KG1 (cell line): ENCODE measurements around the gene INCENP.

Experiments used
- DNase-seq: peaks from one replicate; lab custom pipeline; 2025; lab: John Stamatoyannopoulos, UW

Gene INCENP

DNA sequence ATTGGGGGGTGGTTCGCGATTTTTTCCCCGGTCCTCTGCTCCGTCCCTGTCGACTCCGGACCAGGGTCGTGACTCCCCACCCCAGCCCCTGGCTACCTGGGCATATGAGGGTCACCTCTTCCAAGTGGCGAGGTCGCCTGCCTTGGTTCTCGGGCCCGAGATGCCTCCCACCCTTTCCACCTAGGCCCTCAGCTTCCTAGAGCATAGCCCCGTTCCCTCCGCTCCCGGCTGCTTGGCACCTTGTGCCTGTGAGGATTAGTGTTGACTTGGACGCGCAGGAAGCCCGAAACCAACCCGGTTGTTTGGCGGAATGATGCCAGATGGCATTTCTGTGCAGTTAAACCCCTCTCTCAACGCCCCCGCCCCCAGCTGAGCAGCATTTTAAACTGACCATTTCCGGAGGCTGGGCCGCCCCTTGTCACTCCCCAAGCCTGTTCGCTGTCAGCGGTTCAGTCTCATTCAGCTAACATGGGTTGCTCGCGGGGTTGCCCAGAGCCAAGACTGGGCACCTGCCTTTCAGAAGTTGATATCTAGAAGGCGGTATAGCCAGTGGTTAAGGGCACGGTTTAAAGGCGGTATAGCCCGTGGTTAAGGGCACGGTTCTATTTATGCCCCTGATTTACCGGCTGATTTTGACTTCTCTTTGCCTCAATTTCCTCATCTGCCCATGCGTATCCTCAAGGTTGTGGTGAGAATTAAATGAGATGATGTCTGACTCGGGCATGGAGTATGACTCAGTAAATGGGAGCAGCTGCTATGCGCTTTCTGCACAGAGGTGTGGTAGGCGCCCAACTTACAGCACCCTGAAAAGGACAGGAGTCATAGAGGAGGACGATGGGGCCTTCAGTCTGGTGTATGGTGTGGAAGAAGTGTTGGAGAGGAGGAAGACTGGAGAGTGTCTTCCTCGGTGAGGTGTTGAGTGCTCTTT lies 639 bp downstream of the INCENP start:
- no peak for DNase-seq

DNA sequence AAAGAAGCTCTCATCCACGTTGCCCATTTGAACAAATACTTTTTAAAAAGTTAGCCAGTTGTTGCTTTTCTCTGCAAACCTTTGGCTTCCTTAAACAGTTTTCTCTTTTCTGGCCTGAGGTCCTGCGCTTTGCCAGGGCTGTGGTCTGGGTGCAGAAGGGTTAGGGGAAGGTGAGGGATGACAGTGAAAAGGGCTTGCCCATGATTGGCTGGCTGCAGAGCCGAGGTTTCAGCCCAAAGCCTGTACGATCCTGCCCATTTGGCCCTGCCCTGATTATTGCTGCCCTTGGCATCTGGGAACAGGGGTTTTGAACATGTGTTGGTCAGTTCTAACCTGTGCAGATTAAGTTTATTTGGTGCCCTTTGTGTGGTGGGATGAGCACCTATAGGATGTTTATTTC lies 1.5 kb downstream of the INCENP start:
- DNase-seq: no peak

DNA sequence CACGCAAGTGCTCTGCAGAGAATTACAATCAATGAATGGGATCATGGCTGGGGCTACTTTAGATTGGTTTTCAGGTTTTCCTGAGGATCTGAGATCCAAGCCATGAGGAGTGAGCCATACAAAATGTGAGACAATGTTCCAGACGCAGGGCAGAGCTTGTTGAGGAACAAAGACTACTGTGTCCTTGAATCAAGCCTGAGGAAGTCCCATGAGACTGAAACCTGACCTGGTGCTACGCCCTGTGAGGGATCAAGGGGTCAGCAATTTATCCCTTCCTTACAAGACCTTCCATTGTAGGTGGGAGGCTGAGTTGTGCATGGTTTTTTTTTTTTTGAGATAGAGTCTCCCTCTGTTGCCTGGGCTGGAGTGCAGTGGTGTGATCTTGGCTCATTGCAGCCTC lies 2.1 kb downstream of the INCENP start:
- no peak for DNase-seq

DNA sequence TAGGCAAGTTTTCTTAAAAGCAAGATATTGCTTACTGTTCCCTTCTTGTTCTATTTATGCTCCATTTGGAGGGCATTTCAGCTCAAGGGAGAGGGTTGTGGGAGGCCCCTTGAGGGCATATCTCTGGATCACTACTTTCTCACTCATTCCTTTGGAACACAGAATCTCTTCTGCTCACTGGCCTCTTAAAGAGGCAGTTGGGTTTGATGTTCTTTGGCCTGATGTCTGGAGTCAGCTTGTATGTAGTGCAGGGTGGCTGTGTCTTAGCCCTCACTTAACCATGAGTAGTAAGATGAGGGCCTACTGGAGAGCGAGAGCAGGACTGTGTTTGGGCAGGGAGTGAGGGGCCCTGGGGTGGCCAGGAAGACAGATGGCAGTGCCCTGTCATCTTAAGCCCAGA lies 3.6 kb downstream of the INCENP start:
- no peak for DNase-seq

DNA sequence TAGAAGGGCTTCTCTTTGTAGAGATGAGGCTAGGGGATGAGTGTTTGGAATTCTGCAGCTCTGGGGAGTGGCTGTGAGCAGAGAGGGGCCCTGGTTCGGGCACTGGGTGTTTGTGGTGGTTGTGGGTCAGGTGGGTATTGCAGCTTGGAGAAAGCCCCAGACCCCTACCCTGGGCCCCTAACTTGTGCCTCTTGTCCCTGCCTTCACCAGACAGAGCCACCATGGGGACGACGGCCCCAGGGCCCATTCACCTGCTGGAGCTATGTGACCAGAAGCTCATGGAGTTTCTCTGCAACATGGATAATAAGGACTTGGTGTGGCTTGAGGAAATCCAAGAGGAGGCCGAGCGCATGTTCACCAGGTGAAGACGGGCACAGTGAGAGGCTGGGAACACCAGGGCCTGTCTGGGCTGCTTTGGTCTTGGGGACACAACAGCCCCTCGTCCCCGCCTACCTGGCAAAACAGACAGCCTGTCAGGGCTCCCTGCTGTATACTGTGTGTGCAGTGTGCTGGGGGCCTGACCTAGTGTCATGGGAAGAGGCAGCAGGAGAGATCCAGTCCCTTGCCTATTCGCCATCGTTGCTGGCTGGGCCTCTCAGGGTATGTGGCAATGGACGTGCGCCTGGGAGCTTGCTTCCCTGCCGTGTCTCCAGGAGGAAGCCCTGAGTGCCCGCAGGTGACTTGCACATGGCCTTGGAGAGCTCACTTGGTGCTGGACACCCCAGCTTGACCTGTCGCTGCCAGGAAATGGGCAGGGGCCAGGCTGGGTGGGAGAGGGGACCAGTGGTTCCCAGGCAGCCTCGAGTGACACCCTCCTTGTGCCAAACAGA lies 4.3 kb downstream of the INCENP start:
- DNase-seq: no peak

DNA sequence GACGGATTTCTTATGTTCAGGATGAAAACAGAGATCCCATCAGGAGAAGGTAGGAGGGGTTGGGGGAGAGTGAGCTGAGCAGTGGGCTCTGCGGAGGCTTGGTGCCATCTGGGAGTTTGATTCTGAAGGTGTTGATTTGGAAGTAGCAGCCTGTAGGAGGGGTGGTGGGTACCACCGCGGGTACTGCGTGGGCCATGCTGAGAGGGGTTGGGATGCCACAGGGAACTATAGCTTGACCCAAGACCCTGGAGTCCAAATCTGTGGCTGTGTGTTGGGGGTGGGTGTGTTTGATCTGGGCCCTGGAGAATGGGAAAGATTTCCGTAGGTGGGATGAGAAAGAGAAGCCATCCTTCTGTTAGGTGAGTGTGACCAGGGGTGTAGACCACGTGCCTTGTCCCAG lies 5.0 kb downstream of the INCENP start:
- no peak for DNase-seq

DNA sequence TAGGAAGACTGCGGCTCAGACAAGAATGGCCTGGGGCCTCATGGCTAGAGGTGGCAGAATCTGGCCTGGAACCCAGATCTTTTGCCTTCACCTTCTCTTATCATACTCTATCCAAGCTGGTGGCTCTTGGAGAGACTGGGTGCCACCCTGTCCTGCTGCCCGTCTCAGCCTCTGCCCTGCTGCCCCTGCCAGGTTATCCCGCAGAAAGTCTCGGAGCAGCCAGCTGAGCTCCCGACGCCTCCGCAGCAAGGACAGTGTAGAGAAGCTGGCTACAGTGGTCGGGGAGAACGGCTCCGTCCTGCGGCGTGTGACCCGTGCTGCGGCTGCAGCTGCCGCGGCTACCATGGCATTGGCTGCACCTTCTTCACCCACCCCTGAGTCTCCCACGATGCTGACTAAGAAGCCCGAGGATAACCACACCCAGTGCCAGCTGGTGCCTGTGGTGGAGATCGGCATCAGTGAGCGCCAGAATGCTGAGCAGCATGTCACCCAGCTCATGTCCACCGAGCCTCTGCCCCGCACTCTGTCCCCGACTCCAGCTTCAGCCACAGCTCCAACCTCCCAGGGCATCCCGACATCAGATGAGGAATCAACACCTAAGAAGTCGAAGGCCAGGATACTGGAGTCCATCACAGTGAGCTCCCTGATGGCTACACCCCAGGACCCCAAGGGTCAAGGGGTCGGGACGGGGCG lies 5.9 kb downstream of the INCENP start:
- DNase-seq: no peak

DNA sequence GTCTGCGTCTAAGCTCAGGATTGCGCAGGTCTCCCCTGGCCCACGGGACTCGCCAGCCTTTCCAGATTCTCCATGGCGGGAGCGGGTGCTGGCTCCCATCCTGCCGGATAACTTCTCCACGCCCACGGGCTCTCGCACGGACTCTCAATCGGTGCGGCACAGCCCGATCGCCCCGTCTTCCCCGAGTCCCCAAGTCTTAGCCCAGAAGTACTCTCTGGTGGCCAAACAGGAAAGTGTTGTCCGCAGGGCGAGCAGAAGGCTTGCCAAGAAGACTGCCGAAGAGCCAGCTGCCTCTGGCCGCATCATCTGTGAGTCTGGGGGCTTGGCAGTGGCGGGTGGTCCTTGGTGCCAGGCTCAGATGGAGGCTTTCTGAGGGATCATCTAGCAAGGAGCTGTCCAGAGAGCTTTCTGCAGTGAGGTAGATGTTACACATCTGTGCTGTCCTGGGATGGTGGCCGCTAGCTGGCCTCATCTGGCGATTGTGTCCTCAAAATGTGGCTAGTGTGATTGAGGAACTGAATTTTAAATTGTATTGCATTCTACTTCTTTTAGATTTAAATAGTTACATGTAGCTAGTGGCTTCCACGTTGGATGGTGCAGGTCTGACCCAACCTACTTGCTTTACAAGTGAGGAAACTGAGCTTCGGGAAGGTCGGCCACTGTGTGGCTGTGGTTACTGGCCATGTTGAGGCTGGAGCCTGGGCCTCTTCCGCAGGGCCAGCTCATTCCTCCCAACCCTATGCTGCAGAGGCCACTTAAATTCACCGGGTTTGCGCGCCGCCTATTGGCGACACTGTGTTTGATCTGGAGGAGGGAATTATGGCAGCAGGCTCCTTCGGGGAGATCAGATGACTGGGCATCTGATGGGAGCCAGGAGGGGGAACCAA lies 6.7 kb downstream of the INCENP start:
- no peak for DNase-seq

DNA sequence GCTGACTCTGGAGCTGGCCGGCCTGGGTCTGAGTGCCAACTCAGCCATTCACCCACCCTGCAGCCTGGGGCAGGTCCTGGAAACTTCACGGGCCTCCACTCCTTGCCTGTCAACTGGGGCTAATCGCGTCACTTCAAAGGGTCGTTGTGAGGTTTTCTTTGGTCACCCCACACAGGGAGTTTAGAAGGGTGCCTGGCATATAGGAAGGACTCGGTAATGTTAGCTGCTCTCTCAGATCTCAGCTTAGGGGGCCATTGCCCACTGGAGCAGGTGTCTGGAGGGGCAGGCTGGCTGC lies 7.3 kb downstream of the INCENP start:
- DNase-seq: no peak

DNA sequence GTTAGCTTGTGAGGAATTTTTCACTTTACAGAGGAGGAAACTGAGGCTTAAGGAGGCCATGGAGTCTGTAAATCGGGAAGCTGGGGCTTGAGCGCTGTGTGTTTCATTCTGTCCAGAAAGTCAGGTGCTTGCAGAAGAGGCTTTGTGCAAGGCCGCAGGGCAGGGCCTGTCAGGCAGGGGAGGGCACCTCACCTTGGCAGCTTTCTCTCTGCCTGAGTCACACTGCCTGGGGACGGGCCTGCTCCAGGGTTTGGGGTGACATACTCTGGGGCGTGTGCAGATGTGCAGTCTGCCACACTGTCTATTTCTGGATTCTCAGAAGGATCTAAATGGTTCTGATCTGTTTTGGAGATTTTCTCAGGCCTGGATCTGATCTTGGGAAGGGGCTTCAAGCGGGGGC lies 8.4 kb downstream of the INCENP start:
- DNase-seq: no peak

DNA sequence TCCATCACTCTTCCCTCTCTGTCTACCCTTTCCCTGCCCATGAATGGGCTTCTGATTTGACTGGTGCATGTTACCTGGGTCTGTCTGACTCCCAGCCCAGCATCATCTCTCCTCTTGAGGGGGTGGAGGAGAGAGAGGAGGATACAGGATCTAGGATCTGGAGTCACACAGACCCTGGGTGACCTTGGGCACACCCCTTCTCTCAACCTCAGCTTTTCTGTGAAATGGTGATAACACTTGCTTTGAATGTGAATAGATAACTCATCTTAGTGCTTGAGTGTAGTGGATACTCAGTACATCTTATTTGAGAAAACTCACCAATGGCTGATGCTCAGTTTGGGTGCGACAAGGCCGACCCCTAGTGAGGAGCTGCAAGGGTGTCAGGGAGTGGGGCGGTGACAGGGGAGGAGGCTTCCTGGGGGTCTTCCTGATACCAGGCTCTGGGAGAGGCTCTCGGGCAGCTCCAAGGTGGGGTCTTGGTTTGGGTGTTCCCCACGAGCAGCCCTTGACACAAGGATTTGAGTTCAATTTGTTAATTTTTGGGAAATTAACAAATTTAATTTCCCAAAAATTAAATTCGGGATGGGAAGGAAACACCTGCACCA lies 9.0 kb downstream of the INCENP start:
- no peak for DNase-seq

DNA sequence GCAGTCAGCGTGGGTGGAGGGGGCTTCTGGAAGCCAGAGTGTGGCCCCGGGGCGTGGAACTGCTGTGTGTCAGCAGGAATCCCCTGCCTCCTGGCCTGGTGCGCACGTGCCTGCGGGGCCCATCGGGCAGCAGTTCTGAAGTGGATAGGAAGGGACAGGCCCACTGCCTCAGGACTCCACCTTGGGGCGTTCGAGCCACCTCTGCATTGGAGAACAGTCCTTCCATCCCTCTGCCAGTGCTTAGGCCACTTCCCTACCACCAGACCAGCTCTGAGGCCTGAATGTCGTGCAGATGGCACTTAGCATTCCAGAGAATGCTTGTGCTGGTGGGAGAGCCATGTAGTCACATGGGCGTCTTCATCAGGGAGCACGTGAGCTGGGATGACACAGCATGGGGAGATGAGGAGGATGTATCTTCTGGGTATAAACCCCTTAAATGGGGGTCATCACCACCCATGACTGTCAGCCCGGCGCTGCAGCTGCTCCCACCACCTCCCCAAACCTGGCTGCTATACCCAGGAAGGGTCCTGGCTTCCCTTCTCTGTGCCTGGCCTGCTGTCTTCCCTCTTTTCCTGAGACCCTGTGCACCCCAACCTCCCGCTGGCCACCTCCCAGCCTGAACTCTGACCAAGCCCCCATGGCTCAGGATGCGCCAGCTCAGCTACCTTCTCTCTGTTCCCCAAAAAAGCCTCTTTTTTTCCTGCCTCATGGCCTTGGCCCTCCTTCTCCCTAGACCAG lies 9.7 kb downstream of the INCENP start:
- DNase-seq: no peak

DNA sequence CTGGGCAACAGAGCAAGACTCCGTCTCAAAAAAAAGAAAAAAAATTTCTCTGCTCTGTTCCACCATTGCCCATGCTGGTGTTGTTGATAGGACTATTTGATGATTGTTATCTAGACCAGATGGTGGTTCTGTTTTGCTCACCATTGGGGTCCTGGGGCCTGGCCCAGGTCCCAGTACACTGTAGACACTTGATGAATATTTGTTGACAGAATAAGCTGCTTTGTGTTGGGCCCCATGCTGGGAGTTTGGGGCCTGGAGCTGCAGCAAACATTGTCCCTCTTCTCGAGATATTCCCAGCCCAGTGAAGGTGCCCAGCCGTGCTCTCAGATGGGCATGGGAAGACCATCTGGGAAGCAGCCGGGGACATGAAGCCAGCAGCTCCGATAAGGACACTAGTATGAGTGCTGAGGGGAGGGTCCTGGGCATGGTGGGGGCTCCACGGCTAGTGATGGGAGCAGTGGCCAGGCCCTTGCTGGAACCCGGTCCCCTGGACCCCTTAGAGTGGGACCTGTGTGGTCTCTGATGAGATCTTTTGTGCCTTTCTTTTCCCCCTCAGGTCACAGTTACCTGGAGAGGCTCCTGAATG lies 13.6 kb downstream of the INCENP start:
- no peak for DNase-seq

DNA sequence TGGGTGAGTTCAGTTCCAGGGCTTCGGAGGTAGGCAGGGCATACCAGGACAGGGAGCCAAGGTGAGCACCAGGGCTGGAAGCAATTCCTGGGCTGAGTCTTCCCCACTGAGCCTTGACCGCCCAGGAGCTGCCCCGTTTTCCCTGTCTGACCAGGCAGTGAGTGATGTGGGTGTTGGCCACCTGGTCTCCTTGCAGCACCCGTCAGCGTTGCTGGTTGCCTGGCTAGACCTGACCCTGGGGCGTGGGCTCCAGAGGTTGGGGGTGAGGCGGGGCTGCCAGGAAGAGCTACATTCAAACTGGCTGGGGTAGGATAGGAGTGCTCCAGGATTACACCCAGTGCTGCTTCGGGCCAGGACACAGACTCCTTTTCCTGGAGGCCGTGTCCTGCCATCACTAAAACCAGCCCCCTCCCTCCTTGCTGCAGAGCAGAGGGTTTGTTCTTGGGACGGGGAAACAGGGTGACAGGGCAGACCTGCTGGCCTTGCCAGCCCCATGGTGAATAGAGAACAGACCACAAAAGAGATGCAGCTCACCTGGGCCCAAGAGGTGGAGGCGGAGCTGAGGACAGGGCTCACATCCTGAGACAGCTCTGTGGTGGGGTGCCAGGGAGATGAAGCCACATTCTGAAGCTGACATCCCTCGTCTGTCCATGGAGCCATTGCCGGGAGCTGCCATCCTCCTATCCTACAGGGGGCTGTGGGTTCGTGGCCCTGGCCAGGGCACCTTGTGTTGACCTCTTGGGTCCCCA lies 14.2 kb downstream of the INCENP start:
- DNase-seq: no peak

DNA sequence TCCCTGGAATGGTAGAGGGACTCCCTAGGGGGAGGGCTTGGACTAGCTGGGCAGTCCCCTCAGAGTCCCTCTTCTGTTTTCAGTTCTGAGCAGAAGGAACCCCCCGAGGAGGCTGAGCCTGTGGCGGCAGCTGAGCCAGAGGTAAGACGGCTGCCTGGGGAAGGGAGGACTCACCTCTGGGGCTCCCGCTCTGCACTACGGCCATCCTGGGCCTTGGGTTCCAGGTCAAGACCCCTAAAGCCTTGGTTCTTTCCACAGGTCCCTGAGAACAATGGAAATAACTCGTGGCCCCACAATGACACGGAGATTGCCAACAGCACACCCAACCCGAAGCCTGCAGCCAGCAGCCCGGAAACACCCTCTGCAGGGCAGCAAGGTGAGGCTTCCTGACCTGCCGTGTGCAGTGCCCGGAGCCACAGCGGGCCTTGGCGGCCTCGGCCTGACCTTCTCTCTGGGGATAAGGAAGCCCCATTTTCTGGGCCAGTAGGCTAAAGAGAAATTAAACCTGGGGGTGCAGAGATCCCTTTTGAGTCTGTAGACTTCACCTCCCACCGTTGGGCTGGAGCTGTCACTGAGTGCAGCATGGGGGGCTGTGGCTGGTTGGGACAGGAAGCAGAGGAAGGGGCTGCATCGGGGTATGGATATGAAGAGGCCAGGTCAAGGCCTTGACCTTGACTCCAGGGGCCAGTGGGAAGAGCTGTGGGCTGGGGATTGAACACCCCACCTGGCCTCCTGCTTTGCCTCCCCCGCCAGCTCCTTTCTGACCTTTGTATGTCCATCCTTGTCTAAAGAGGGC lies 15.0 kb downstream of the INCENP start:
- no peak for DNase-seq

DNA sequence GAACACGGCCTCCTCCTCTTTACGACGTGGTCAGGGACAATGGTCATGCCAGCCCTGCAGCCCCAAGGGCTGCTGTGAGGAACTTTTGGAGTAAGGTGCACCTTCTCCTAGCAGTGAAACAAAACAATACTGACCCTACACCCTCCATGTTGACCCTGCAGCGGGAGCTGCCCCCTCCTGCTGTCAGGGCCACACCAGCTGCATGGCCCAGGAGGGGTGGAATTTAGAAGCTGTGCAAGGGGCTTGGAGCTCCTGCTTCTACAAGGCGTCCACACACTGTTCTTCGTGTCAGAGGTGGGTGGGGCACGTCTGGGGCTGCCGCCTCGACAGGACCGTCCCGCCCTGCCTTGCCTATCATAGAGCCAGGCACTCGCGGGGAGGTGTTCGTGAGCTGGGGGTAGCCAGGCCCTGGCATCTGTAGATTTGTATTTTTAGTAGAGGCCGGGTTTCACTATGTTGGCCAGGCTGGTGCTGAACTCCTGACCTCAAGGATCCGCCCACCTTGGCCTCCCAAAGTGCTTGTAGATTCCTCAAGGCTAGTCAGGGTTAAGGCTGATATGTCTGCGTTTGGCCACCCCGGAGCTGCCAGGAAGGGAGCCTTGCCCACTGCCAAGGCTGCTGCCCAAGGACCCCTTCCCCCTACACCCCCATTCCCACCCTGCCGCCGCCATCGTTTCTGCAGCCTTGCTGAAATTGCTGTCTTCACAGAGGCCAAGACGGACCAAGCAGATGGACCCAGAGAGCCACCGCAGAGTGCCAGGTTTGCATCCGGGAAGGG lies 15.9 kb downstream of the INCENP start:
- DNase-seq: no peak

DNA sequence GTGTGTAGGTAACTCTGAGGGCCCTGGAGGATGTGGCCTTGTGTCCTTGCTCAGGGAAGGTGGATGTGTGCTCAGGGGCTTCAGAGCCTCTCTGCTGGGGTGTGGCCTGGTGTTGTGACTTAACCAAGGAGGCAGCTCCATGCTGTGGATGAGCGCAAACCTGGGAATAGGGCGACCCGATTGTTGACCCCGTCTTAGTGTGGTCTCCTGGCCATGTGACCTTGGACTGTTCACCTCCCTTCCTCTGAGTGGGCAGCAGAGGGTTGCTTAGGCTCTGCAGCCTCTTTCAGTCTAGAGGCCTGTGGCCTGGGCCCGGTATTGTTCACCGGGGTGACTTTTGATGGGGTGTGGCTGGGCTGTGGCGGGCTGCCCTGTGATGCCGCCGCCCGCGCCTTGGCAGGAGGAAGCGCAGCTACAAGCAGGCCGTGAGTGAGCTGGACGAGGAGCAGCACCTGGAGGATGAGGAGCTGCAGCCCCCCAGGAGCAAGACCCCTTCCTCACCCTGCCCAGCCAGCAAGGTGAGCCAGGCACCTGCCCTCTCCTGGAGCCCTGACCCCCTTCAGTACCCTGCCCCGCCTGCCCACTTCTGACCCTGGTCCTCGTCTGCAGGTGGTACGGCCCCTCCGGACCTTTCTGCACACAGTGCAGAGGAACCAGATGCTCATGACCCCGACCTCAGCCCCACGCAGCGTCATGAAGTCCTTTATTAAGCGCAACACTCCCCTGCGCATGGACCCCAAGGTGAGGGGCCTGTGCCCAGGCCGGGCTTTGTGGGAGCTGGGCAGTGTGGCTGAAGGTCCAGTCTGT lies 16.7 kb downstream of the INCENP start:
- DNase-seq: no peak
